Placental pericyte (primary cell): ENCODE measurements around the gene ARNT2. TPM values are rescaled to one million over a fixed set of nuclear protein-coding genes. Genes with fewer than 3 reads are reported as not detected.

ENCODE experiments used
- total RNA-seq: library from RNA; depleted of rRNA; stranded (reverse); fragments of >200 nt; gene quantifications from 2 replicates; pipeline ENCODE4 v1.2.3, GENCODE V29; 2012

The ARNT2 gene
- total RNA-seq: 4.8 and 8.6 TPM in 2 replicates

DNA sequence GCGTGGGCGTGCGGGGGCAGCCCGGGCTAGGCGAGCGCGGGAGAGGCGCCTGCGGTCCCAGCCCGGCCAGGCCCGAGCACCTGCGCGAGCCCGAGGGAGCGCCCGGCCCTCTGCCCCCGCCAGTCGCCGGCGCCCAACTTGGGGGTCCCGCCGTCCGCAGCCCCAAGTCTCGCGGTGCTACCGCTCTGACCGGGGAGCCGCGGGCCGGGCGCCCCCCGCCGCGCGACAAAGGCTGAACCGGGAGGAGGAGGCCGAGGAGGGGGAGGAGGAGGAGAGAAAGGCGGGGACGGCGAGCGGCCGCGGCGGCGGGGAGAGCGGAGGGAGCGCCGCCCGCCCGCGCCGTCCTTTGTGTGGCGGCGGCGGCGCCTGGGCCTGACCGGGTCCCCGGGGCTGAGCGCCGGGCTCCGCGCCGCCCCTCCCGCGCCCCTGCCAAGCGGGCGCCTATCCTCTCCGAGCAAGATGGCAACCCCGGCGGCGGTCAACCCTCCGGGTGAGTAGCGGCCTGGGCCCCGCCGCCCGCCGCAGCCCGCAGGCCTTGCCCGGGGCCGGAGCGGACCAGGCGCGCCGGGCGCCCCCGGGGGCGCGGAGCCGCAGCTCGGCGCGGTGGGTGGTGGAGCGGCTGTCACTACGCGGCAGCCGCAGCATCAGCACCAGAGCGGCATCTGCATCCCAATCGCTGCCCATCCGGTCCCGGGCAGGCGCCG, at the start of gene ARNT2:
ARNT2 (plus strand) TSS at position 326 of the 704 bp plus-strand sequence; CDS start at position 460, 134 bp downstream.

Other genes with a start within 250 kb of the ARNT2 start
- not detected in 2 replicates for gene CTXND1, start 152.2 kb upstream of the ARNT2 start, total RNA-seq